RWPE2 (cell line): ENCODE measurements around the gene TRIM71.
"Not testable (repeated sequence)": the region's sequence is repeated elsewhere in the genome, so short reads cannot be mapped to it uniquely, and the experiment has no call there.

Source experiments
- ATAC-seq: fragments of 200-7000 bp; cut with Tn5 transposase; 3 replicates; pipeline ENCODE4 v1.9.1; 2021; ENCODE audit warnings: low read depth
- DNase-seq: peaks from one replicate; pipeline ENCODE4 v3.0.0-alpha.2; 2020; ENCODE audit warnings: low spot score
- H3K27ac ChIP-seq: fragments of 450-650 bp; 2 replicates; pipeline ENCODE4 v1.5.1; 2017; ENCODE audit warnings: mild to moderate bottlenecking; ENCODE audit not compliant: poor library complexity, severe bottlenecking
- H3K27me3 ChIP-seq: fragments of 250-450 bp; sonication (Bioruptor Pico); 2 replicates; pipeline ENCODE4 v1.5.1; 2021; ENCODE audit warnings: mild to moderate bottlenecking, moderate library complexity; ENCODE audit not compliant: insufficient read depth, poor library complexity, severe bottlenecking
- H3K36me3 ChIP-seq: fragments of 250-450 bp; sonication (Bioruptor Pico); 2 replicates; pipeline ENCODE4 v1.5.1; 2020; ENCODE audit warnings: low read depth, mild to moderate bottlenecking, moderate library complexity
- H3K4me1 ChIP-seq: fragments of 250-450 bp; sonication (Bioruptor Pico); 2 replicates; pipeline ENCODE4 v1.5.1; 2021; ENCODE audit warnings: mild to moderate bottlenecking, moderate library complexity; ENCODE audit not compliant: insufficient read depth, poor library complexity, severe bottlenecking
- H3K4me3 ChIP-seq: fragments of 250-450 bp; sonication (Bioruptor Pico); 2 replicates; pipeline ENCODE4 v1.5.1; 2021; ENCODE audit warnings: mild to moderate bottlenecking, moderate library complexity; ENCODE audit not compliant: severe bottlenecking
- H3K9me3 ChIP-seq: fragments of 250-450 bp; sonication (Bioruptor Pico); 2 replicates; pipeline ENCODE4 v1.5.1; 2021; ENCODE audit warnings: mild to moderate bottlenecking, moderate library complexity; ENCODE audit not compliant: severe bottlenecking
- CTCF ChIP-seq: fragments of 450-650 bp; IDR thresholded peaks from one replicate; pipeline ENCODE4 v1.5.1; 2017; ENCODE audit warnings: mild to moderate bottlenecking, moderate library complexity; ENCODE audit not compliant: poor library complexity, severe bottlenecking

TRIM71 gene

GRCh38 chr3:32913790-32914446 lies 96.1 kb downstream of the TRIM71 start:
- peak overlapping the region; percentile 63 for H3K27ac ChIP-seq
- no peaks in the 10 kb centered on the region for H3K27me3 ChIP-seq
- H3K4me3 ChIP-seq, result no peak overlapping the region
- TF ChIP-seq CTCF, result peak; percentile 31
- DNase-seq (peak; percentile 72), ATAC-seq (peak; percentile 83)
- H3K36me3 ChIP-seq, result no peaks in the 10 kb centered on the region
- no peaks in the 10 kb centered on the region for H3K9me3 ChIP-seq
- peaks cover 12% of the 10 kb centered on the region for H3K4me1 ChIP-seq

- Histone ChIP-seq H3K4me3 (no peak overlapping the region), H3K27me3 (no peaks in the 10 kb centered on the region), H3K36me3 (no peaks in the 10 kb centered on the region), H3K4me1 (no peaks in the 10 kb centered on the region), H3K27ac (no peak overlapping the region), H3K9me3 (no peaks in the 10 kb centered on the region)
- DNase-seq, result no peak
- no peak for ATAC-seq
- no peak for TF ChIP-seq CTCF
Observed at GRCh38 chr3:32919920-32920319, 102.1 kb downstream of the TRIM71 start.

GRCh38 chr3:32922078-32922477 lies 104.3 kb downstream of the TRIM71 start:
- Histone ChIP-seq H3K27me3 (no peaks in the 10 kb centered on the region), H3K36me3 (no peaks in the 10 kb centered on the region), H3K4me1 (no peaks in the 10 kb centered on the region), H3K9me3 (no peaks in the 10 kb centered on the region), H3K27ac (no peak overlapping the region), H3K4me3 (no peak overlapping the region)
- DNase-seq (no peak), ATAC-seq (no peak)
- no peak for TF ChIP-seq CTCF

- no peaks in the 10 kb centered on the region for H3K4me1 ChIP-seq
- H3K36me3 ChIP-seq, result no peaks in the 10 kb centered on the region
- H3K27ac ChIP-seq, result no peak overlapping the region
- no peak overlapping the region for H3K4me3 ChIP-seq
- no peaks in the 10 kb centered on the region for H3K9me3 ChIP-seq
- H3K27me3 ChIP-seq, result no peaks in the 10 kb centered on the region
- no peak for DNase-seq
- no peak for TF ChIP-seq CTCF
- no peak for ATAC-seq
Observed at GRCh38 chr3:32930161-32930560, 112.4 kb downstream of the TRIM71 start.

GRCh38 chr3:32931273-32931672 lies 113.5 kb downstream of the TRIM71 start:
- H3K27me3 ChIP-seq, DNase-seq, H3K36me3 ChIP-seq, H3K27ac ChIP-seq, H3K4me1 ChIP-seq, H3K4me3 ChIP-seq, H3K9me3 ChIP-seq, ATAC-seq: not testable (repeated sequence)
